ENCODE measurements around the gene RAD18. TPM values are rescaled to one million over a fixed set of nuclear protein-coding genes. Genes with fewer than 3 reads are reported as not detected.

The RAD18 gene
- total RNA-seq, 2 donors from 2014 or later, result 44.5 to 51.7 TPM

- Mint-ChIP-seq H3K27ac (no peak overlapping the region), H3K4me1 (ENCODE audit: low read depth) (no peaks in the 10 kb centered on the region), H3K27me3 (ENCODE audit: low read depth) (no peaks in the 10 kb centered on the region), H3K4me3 (no peak overlapping the region), H3K9me3 (no peaks in the 10 kb centered on the region), H3K36me3 (ENCODE audit: insufficient read depth in 2 of 2) (peaks cover 7 to 26% of the 10 kb centered on the region in 2 donors)
- ATAC-seq (replicated peaks in 1 of 2), result no peak
- no peak for DNase-seq
Measured at GRCh38 chr3:8893001-8893400, 70.3 kb downstream of the RAD18 start.

- Mint-ChIP-seq H3K36me3 (ENCODE audit: insufficient read depth in 2 of 2) (peaks cover 7 to 27% of the 10 kb centered on the region in 2 donors), H3K27ac (no peak overlapping the region), H3K4me3 (no peak overlapping the region), H3K9me3 (no peaks in the 10 kb centered on the region), H3K4me1 (ENCODE audit: low read depth) (no peaks in the 10 kb centered on the region), H3K27me3 (ENCODE audit: low read depth) (no peaks in the 10 kb centered on the region)
- DNase-seq (no peak), ATAC-seq (replicated peaks in 1 of 2) (no peak)
Measured at GRCh38 chr3:8891774-8892173, 71.5 kb downstream of the RAD18 start.

GRCh38 chr3:8891303-8891702 lies 72.0 kb downstream of the RAD18 start:
- H3K9me3 Mint-ChIP-seq, result peaks cover 0 to 3% of the 10 kb centered on the region in 2 donors
- H3K4me3 Mint-ChIP-seq, result no peak overlapping the region
- no peak for ATAC-seq (replicated peaks in 1 of 2)
- H3K36me3 Mint-ChIP-seq (ENCODE audit: insufficient read depth in 2 of 2), result peaks cover 10 to 32% of the 10 kb centered on the region in 2 donors
- no peaks in the 10 kb centered on the region for H3K27me3 Mint-ChIP-seq (ENCODE audit: low read depth)
- no peak for DNase-seq
- no peaks in the 10 kb centered on the region for H3K4me1 Mint-ChIP-seq (ENCODE audit: low read depth)
- H3K27ac Mint-ChIP-seq, result no peak overlapping the region

GRCh38 chr3:8888301-8888915 lies 74.9 kb downstream of the RAD18 start:
- ATAC-seq (replicated peaks in 1 of 2) (no peak), DNase-seq (no peak)
- no peaks in the 10 kb centered on the region for H3K4me1 Mint-ChIP-seq (ENCODE audit: low read depth)
- no peak overlapping the region for H3K27ac Mint-ChIP-seq
- peaks cover 0 to 3% of the 10 kb centered on the region in 2 donors for H3K9me3 Mint-ChIP-seq
- H3K36me3 Mint-ChIP-seq (ENCODE audit: insufficient read depth in 2 of 2), result peaks cover 8 to 31% of the 10 kb centered on the region in 2 donors
- no peaks in the 10 kb centered on the region for H3K27me3 Mint-ChIP-seq (ENCODE audit: low read depth)
- H3K4me3 Mint-ChIP-seq, result no peak overlapping the region

- peaks cover 0 to 3% of the 10 kb centered on the region in 2 donors for H3K9me3 Mint-ChIP-seq
- H3K4me3 Mint-ChIP-seq, result no peak overlapping the region
- ATAC-seq (replicated peaks in 1 of 2), result no peak
- H3K27ac Mint-ChIP-seq, result no peak overlapping the region
- DNase-seq, result no peak
- no peaks in the 10 kb centered on the region for H3K4me1 Mint-ChIP-seq (ENCODE audit: low read depth)
- peaks cover 8 to 33% of the 10 kb centered on the region in 2 donors for H3K36me3 Mint-ChIP-seq (ENCODE audit: insufficient read depth in 2 of 2)
- H3K27me3 Mint-ChIP-seq (ENCODE audit: low read depth), result no peaks in the 10 kb centered on the region
Measured at GRCh38 chr3:8887435-8888300, 75.6 kb downstream of the RAD18 start.

GRCh38 chr3:8886546-8886945 lies 76.7 kb downstream of the RAD18 start:
- Mint-ChIP-seq H3K27me3 (ENCODE audit: low read depth) (no peaks in the 10 kb centered on the region), H3K36me3 (ENCODE audit: insufficient read depth in 2 of 2) (peaks cover 8 to 34% of the 10 kb centered on the region in 2 donors), H3K9me3 (peaks cover 0 to 3% of the 10 kb centered on the region in 2 donors), H3K4me1 (ENCODE audit: low read depth) (no peaks in the 10 kb centered on the region), H3K4me3 (no peak overlapping the region), H3K27ac (no peak overlapping the region)
- DNase-seq (no peak), ATAC-seq (replicated peaks in 1 of 2) (no peak)

GRCh38 chr3:8885536-8886316 lies 77.5 kb downstream of the RAD18 start:
- no peaks in the 10 kb centered on the region for H3K27me3 Mint-ChIP-seq (ENCODE audit: low read depth)
- no peak for DNase-seq
- ATAC-seq (replicated peaks in 1 of 2), result no peak
- H3K9me3 Mint-ChIP-seq, result peaks cover 0 to 3% of the 10 kb centered on the region in 2 donors
- H3K4me3 Mint-ChIP-seq, result no peak overlapping the region
- H3K4me1 Mint-ChIP-seq (ENCODE audit: low read depth), result no peaks in the 10 kb centered on the region
- no peak overlapping the region for H3K27ac Mint-ChIP-seq
- H3K36me3 Mint-ChIP-seq (ENCODE audit: insufficient read depth in 2 of 2), result peaks cover 9 to 35% of the 10 kb centered on the region in 2 donors

- Mint-ChIP-seq H3K36me3 (ENCODE audit: insufficient read depth in 2 of 2) (peaks cover 10 to 38% of the 10 kb centered on the region in 2 donors), H3K27me3 (ENCODE audit: low read depth) (no peaks in the 10 kb centered on the region), H3K27ac (no peak overlapping the region), H3K4me1 (ENCODE audit: low read depth) (no peaks in the 10 kb centered on the region), H3K9me3 (peaks cover 0 to 3% of the 10 kb centered on the region in 2 donors), H3K4me3 (no peak overlapping the region)
- ATAC-seq (replicated peaks in 1 of 2), result no peak
- no peak for DNase-seq
Measured at GRCh38 chr3:8884630-8885290, 78.5 kb downstream of the RAD18 start.

GRCh38 chr3:8882642-8883041 lies 80.6 kb downstream of the RAD18 start:
- Mint-ChIP-seq H3K4me1 (ENCODE audit: low read depth) (no peaks in the 10 kb centered on the region), H3K9me3 (peaks cover 0 to 3% of the 10 kb centered on the region in 2 donors), H3K4me3 (no peak overlapping the region), H3K36me3 (ENCODE audit: insufficient read depth in 2 of 2) (peaks cover 7 to 29% of the 10 kb centered on the region in 2 donors), H3K27me3 (ENCODE audit: low read depth) (no peaks in the 10 kb centered on the region), H3K27ac (no peak overlapping the region)
- DNase-seq (no peak), ATAC-seq (replicated peaks in 1 of 2) (no peak)

GRCh38 chr3:8882171-8882593 lies 81.1 kb downstream of the RAD18 start:
- Mint-ChIP-seq H3K9me3 (peaks cover 0 to 3% of the 10 kb centered on the region in 2 donors), H3K4me3 (no peak overlapping the region), H3K27ac (no peak overlapping the region), H3K36me3 (ENCODE audit: insufficient read depth in 2 of 2) (peaks cover 9 to 29% of the 10 kb centered on the region in 2 donors), H3K27me3 (ENCODE audit: low read depth) (no peaks in the 10 kb centered on the region), H3K4me1 (ENCODE audit: low read depth) (no peaks in the 10 kb centered on the region)
- no peak for ATAC-seq (replicated peaks in 1 of 2)
- no peak for DNase-seq

- no peaks in the 10 kb centered on the region for H3K27me3 Mint-ChIP-seq (ENCODE audit: low read depth)
- no peak overlapping the region for H3K4me3 Mint-ChIP-seq
- ATAC-seq (replicated peaks in 1 of 2) (no peak), DNase-seq (no peak)
- H3K27ac Mint-ChIP-seq, result no peak overlapping the region
- H3K9me3 Mint-ChIP-seq, result no peaks in the 10 kb centered on the region
- H3K4me1 Mint-ChIP-seq (ENCODE audit: low read depth), result no peaks in the 10 kb centered on the region
- H3K36me3 Mint-ChIP-seq (ENCODE audit: insufficient read depth in 2 of 2), result peaks cover 6 to 14% of the 10 kb centered on the region in 2 donors
Measured at GRCh38 chr3:8879347-8879944, 83.8 kb downstream of the RAD18 start.

GRCh38 chr3:8875836-8876235 lies 87.4 kb downstream of the RAD18 start:
- Mint-ChIP-seq H3K9me3 (no peaks in the 10 kb centered on the region), H3K36me3 (ENCODE audit: insufficient read depth in 2 of 2) (peaks cover 5 to 9% of the 10 kb centered on the region in 2 donors), H3K27ac (no peak overlapping the region), H3K4me3 (no peak overlapping the region), H3K27me3 (ENCODE audit: low read depth) (no peaks in the 10 kb centered on the region), H3K4me1 (ENCODE audit: low read depth) (no peaks in the 10 kb centered on the region)
- DNase-seq, result no peak
- ATAC-seq (replicated peaks in 1 of 2), result no peak
